ENCODE data around the gene EVA1C. TPM values are rescaled to one million over a fixed set of nuclear protein-coding genes. Genes with fewer than 3 reads are reported as not detected.

The EVA1C gene
- total and polyA plus RNA-seq, 9 of the 15 experiments (the other 6 are each of a cell fraction or from before 2014, with no cell fraction given): 0.22 TPM; not detected in 8

DNA sequence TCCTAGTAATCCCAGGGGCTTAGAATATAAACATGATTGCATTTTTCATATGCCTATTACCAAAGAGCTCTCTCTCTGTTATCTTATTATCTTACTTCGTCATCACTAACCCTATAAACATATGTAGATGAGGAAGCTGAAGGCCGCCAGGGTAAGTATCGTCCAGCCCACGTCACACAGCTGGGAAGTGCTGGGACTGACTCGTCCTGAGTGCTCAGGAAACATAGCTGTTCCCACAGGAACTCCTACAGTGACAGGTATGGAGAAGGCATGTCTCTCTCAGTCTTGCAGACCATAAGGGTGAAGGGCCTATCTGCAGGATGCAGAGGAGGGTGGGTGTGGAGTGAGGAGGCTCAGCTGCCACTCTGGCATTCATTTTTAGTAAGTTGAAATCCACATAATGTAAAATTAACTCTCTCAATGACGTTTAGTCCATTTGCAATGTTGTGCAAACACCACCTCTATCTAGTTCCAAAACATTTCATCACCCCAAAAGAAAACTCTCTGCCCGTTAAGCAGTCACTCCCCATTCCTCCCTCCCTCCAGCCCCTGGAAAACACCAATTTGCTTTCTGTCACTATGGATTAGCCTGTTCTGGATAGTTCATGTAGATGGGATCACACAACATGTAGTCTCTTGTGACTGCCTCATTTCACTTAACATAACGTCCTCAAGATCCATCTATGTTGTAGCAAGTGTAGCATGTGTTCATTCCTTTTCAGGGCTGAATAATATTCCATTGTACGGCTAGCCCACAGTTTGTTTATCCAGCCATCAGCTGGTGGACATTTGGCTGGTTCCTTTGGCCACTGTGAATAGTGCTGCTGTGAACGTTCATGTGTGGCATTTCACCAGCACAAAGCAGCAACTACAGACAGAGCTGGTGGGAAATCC lies 104.5 kb downstream of the EVA1C start (continued):
- no peak for TF ChIP-seq NFXL1 (CRISPR knock-in tag; IDR thresholded peaks at IDR 0.05)
- no peak for TF ChIP-seq TCF7L2 (IDR thresholded peaks at IDR 0.05; ENCODE audit: low read depth, low read length)
- TF ChIP-seq BCOR (IDR thresholded peaks at IDR 0.05): peak; percentile 83
- TF ChIP-seq ZNF140 (CRISPR knock-in tag; IDR thresholded peaks at IDR 0.05): no peak
- no peak for TF ChIP-seq SAFB (IDR thresholded peaks at IDR 0.05; ENCODE audit: borderline replicate concordance, low read depth, low read length)
- peak; percentile 20 for TF ChIP-seq TBP (optimal IDR thresholded peaks at IDR 0.05; ENCODE audit: low read depth, low read length)
- TF ChIP-seq, protein P1, sequence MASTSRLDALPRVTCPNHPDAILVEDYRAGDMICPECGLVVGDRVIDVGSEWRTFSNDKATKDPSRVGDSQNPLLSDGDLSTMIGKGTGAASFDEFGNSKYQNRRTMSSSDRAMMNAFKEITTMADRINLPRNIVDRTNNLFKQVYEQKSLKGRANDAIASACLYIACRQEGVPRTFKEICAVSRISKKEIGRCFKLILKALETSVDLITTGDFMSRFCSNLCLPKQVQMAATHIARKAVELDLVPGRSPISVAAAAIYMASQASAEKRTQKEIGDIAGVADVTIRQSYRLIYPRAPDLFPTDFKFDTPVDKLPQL (IDR thresholded peaks at IDR 0.05; ENCODE audit: extremely low read depth, insufficient read length): no peak
- TF ChIP-seq, protein P2, sequence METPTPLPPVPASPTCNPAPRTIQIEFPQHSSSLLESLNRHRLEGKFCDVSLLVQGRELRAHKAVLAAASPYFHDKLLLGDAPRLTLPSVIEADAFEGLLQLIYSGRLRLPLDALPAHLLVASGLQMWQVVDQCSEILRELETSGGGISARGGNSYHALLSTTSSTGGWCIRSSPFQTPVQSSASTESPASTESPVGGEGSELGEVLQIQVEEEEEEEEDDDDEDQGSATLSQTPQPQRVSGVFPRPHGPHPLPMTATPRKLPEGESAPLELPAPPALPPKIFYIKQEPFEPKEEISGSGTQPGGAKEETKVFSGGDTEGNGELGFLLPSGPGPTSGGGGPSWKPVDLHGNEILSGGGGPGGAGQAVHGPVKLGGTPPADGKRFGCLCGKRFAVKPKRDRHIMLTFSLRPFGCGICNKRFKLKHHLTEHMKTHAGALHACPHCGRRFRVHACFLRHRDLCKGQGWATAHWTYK (CRISPR knock-in tag; IDR thresholded peaks at IDR 0.05): no peak
- TF ChIP-seq ZNF586 (CRISPR knock-in tag; conservative IDR thresholded peaks at IDR 0.05): no peak
- peak; percentile 35 to 47; a peak in 2 of 4 replicates for TF ChIP-seq NRF1 (conservative IDR thresholded peaks at IDR 0.05 in 1 of 2, IDR thresholded peaks at IDR 0.05 in 1 of 2)
- no peak for TF ChIP-seq ZNF133 (CRISPR knock-in tag; IDR thresholded peaks at IDR 0.05)
- TF ChIP-seq, protein P3, sequence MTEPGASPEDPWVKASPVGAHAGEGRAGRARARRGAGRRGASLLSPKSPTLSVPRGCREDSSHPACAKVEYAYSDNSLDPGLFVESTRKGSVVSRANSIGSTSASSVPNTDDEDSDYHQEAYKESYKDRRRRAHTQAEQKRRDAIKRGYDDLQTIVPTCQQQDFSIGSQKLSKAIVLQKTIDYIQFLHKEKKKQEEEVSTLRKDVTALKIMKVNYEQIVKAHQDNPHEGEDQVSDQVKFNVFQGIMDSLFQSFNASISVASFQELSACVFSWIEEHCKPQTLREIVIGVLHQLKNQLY (CRISPR knock-in tag; conservative IDR thresholded peaks at IDR 0.05): no peak
- TF ChIP-seq FOSL1 (tag; conservative IDR thresholded peaks at IDR 0.05): peak; percentile 81
- peak; percentile 37; the same call in 1 of the 2 replicates for TF ChIP-seq POLR2A (conservative IDR thresholded peaks at IDR 0.05)
- TF ChIP-seq STAG1 (CRISPR knock-in tag; IDR thresholded peaks at IDR 0.05; ENCODE audit: borderline replicate concordance): no peak
- peak; percentile 85 for TF ChIP-seq CREM (IDR thresholded peaks at IDR 0.05; ENCODE audit: low read depth)
- TF ChIP-seq, protein P4, sequence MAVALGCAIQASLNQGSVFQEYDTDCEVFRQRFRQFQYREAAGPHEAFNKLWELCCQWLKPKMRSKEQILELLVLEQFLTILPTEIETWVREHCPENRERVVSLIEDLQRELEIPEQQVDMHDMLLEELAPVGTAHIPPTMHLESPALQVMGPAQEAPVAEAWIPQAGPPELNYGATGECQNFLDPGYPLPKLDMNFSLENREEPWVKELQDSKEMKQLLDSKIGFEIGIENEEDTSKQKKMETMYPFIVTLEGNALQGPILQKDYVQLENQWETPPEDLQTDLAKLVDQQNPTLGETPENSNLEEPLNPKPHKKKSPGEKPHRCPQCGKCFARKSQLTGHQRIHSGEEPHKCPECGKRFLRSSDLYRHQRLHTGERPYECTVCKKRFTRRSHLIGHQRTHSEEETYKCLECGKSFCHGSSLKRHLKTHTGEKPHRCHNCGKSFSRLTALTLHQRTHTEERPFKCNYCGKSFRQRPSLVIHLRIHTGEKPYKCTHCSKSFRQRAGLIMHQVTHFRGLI (CRISPR knock-in tag; IDR thresholded peaks at IDR 0.05): no peak
- no peak for TF ChIP-seq ZNF143 (CRISPR knock-in tag; IDR thresholded peaks at IDR 0.05)
- no peak for TF ChIP-seq ZNF184 (CRISPR knock-in tag; IDR thresholded peaks at IDR 0.05)
- no peak for TF ChIP-seq CEBPG (CRISPR knock-in tag; IDR thresholded peaks at IDR 0.05)
- peak; percentile 5 to 72; a peak in 2 of 4 replicates for TF ChIP-seq CEBPG (tag; conservative IDR thresholded peaks at IDR 0.05 in 1 of 2, IDR thresholded peaks at IDR 0.05 in 1 of 2)
- no peak for TF ChIP-seq ZNF124 (CRISPR knock-in tag; IDR thresholded peaks at IDR 0.05)
